Prostate gland (tissue), 2 donors: ENCODE data around the gene RPA1.

Source experiments
- POLR2A ChIP-seq: fragments of 450-650 bp; IDR thresholded peaks from one replicate; pipeline ENCODE4 v1.6.1; 2016; ENCODE audit warnings: antibody characterized with exemption, mild to moderate bottlenecking
- POLR2AphosphoS5 ChIP-seq: sonication (generic); formaldehyde crosslinking; IDR thresholded peaks from one replicate; pipeline ENCODE4 v1.6.1; 2017; ENCODE audit warnings: antibody characterized with exemption
- TF ChIP-seq, protein P1 (sequence below), 4 experiments: fragments of 200-600 bp in 2 of 4; fragments of 450-650 bp in 2 of 4; sonication (generic) in 2 of 4; IDR thresholded peaks; 1 replicate in 3 of 4; 2 replicates in 1 of 4; pipeline ENCODE4 v1.5.1; 2016 to 2019; ENCODE audit warnings: antibody characterized with exemption in 4 of 4, mild to moderate bottlenecking in 2 of 4, moderate library complexity in 2 of 4

DNA sequence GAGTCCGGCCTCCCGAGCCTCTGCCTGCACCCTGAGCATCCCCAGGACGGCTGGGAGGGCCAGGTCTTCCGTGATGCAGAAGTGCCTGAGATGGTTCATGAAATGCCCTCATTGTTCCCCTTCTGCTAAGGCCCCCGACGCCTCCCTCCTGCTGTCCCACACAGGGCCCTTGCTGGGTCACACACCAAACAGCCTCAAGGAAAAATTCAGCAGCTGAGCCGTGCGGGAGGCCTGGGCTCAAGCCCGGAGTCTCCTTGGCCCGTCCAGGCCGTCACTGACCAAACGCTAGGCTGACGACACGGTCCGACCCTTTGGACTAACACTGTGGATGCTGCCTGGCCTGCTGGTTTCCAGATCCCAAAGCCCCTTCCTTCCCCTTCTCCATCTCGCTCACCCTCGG lies 105.1 kb downstream of the RPA1 start:
- no peak for TF ChIP-seq POLR2A
- TF ChIP-seq POLR2AphosphoS5, result no peak
- TF ChIP-seq, protein P1, sequence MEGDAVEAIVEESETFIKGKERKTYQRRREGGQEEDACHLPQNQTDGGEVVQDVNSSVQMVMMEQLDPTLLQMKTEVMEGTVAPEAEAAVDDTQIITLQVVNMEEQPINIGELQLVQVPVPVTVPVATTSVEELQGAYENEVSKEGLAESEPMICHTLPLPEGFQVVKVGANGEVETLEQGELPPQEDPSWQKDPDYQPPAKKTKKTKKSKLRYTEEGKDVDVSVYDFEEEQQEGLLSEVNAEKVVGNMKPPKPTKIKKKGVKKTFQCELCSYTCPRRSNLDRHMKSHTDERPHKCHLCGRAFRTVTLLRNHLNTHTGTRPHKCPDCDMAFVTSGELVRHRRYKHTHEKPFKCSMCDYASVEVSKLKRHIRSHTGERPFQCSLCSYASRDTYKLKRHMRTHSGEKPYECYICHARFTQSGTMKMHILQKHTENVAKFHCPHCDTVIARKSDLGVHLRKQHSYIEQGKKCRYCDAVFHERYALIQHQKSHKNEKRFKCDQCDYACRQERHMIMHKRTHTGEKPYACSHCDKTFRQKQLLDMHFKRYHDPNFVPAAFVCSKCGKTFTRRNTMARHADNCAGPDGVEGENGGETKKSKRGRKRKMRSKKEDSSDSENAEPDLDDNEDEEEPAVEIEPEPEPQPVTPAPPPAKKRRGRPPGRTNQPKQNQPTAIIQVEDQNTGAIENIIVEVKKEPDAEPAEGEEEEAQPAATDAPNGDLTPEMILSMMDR (IDR thresholded peaks at IDR 0.05), result no peak
